IPS DF 19.7 (cell line): Measurements from ENCODE around the gene KDM7A.

Experiments used
- DNase-seq: peaks from one replicate; pipeline ENCODE4 v3.0.0-alpha.2; 2013; ENCODE audit warnings: low read depth, low spot score

Gene KDM7A

GRCh38 chr7:140082770-140083169, 94.0 kb downstream of the KDM7A start:
- no peak for DNase-seq

DNA sequence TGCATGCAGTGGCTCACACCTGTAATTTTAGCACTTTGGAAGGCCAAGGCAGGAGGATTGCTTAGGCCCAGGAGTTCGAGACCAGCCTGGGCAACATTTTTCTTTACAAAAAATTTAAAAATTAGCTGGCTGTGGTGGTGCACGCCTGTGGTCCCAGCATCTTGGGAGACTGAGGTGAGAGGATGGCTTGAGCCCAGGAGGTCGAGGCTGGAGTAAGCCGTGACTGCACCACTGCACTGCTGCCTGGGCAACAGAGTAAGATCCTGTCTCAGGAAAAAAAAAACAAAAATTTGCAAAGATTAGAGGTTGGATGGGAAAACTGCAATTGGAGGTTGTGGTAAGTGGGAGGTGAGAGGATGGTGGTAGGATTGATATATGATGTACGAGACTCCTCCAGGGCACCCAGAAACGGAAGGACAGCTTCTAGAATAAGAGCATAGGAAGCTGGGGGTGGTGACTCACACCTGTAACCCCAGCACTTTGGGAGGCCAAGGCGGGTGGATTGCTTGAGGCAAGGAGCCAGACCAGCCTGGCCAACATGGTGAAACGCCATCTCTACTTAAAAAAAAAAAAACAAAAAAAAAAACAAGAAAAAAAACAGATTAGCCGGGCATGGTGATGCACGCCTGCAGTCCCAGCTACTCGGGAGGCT, 94.9 kb downstream of the KDM7A start:
- DNase-seq = no peak

- DNase-seq = no peak
Observed at GRCh38 chr7:140080919-140081318, 95.9 kb downstream of the KDM7A start.

DNA sequence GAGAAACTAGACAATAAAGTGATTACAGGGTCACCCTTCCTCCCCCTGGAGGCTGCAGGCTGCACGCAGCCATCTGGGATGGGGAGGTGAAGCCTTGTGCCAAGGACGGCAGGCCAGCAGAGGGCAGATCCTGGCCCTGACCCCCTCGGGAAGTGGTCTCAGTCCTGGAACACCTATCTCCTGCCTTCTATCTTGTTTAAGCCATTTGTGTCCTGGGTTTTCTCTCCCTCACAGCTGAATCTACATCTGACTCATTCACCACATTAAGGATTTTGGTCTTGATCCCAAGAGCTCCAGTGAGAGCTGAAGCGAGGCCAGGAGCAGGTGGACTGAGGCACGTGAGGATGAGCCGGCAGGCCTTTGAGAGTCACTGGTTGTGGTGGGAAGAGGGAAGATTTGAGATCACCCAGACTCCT, 97.7 kb downstream of the KDM7A start:
- DNase-seq = peak; percentile 42

DNA sequence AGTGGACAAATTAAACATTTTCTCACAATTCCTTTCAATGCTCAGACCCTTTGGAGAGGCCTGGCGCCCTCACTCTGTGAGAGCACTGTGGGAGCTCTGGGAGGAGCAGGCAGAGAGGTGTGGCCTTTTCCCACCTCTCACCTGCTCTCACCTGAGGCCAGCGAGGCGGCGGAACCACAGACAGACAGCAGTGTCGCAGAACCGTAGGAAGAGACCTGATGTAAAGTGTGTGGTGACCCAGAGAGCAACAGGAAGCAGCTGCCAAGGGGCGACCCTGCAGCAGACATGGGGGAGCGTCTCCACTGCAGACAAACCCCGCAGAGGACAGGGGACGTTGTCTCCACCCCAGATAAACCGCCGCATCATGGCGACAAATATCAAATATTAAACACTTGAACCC, 98.4 kb downstream of the KDM7A start:
- DNase-seq = no peak

GRCh38 chr7:140074780-140075179, 102.0 kb downstream of the KDM7A start:
- no peak for DNase-seq

DNA sequence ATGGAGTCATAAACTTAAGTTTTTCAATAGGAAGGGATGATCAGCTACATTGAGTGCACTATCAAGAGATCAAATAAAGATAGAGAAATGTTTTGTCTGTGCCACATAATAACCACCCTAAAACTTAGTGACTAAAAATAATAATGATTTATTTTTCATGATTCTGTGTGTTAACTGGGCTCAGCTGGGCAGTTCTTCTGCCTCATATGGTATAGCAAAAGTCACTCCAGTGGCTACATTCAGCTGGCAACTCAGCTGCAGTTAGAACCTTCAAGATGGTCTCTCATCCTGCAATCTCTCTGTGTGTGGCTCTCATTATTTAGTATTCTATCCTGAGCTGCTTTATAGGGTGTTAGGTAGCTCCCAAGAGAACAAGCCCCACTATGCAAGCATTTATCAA, 106.2 kb downstream of the KDM7A start:
- no peak for DNase-seq

DNA sequence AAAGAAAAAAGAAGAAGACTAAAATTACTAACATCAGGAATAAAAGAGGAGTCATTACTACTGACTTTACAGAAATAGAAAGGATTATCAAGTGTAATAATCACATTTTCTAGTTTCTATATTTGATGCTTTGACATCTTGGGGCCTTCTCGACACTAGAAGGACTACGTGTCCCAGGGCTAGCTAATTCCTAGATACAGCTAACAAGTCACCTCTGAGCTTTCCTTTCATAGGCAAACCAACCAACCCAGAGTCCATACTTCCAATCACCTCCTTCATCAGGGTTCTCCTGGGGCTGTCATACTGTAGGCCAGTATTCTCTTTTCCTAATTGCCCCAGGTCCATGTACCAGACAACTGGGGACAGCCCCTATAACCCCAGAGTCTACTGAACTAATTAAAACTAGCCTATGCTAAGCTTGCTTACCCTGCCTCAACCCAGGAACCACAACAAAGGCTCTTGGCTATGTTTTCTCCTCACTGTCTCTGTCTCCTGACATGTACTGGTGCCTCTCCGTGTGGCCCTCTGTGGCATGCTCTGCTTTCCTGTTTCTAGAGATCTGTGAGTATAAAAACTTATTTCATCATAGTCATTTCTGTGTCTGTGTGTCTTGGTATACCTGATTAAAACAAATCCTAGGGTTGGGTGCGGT, 107.4 kb downstream of the KDM7A start:
- no peak for DNase-seq

DNA sequence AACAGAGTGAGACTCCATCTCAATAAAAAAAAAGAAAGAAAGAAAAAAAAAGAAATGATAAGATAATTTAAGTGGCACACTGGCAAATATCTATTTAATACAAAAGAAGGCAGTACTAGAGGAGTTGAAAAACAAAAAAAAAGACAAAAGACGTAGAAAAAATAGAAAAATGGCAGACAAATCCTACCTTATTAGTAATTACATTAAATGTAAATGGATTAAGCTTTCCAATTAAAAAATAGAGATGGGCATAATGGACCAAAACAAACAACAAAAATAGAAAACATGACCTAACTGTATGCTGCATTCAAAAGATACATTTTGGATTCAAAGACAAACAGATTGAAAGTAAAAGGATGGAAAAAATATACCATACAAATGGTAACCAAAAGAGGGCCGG, 108.8 kb downstream of the KDM7A start:
- DNase-seq = no peak

GRCh38 chr7:140067052-140067451, 109.7 kb downstream of the KDM7A start:
- no peak for DNase-seq

GRCh38 chr7:140062528-140063299, 114.1 kb downstream of the KDM7A start, which contains the start of gene PARP12:
PARP12 (minus strand) TSS chr7:140062951; CDS start chr7:140062847, 104 bp downstream.
- peak; percentile 15 for DNase-seq

- no peak for DNase-seq
Observed at GRCh38 chr7:140062118-140062527, 114.7 kb downstream of the KDM7A start.

DNA sequence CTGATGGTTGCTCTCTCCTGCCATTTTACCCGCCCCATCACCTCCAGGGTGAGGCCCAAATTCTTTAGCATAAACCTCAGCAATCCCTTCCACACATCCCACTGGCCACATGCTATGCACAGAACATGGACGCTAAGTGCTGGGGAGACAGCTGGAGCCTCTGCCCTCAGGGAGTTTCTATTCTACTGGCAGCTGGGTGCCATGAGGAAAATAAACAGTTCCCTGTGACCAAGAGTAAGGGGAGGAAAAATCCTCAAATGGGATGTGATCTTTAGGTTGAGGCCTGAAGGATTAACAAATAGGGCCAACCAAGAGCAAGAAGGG, 115.2 kb downstream of the KDM7A start:
- no peak for DNase-seq

DNA sequence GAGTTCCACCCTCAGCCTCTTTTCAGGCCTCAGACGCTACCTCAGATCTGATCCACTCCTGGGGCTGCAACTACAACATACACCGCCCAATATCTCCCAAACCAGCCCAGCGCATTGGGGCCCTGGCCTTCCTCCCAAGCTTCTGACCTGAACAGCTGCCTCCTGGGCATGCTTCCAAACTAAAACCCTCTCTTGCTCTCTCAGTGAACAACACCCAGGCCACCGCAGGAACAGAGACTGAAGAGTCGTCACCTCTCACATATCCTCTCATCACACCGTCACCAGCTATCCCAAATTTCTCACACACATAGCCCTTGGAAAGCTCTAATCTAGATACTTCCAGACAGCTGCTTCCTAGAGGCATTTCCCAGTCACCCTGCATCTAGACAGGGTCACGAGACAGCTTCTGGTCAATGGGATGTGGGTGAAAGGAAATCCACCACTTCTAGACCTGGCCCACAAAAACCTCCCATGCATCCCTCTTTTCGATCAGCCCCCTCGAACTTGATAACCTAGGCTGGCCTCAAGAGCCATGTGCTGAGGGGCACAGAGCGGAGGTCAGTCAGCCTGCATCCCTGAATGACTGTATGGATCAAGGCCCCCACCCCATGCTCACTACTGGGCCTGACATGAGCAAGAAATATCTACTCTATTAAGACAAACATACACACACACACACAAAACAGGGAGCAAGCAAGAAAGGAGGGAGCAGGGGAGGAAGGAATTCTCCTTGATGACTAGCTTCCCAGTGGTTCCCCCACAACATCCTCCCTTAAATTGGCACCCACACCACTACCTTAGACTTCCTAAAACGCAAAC, 115.8 kb downstream of the KDM7A start:
- no peak for DNase-seq

- no peak for DNase-seq
Observed at GRCh38 chr7:140060243-140060630, 116.5 kb downstream of the KDM7A start.

- no peak for DNase-seq
Observed at GRCh38 chr7:140059273-140060242, 117.2 kb downstream of the KDM7A start.

GRCh38 chr7:140058517-140058916, 118.3 kb downstream of the KDM7A start:
- no peak for DNase-seq

DNA sequence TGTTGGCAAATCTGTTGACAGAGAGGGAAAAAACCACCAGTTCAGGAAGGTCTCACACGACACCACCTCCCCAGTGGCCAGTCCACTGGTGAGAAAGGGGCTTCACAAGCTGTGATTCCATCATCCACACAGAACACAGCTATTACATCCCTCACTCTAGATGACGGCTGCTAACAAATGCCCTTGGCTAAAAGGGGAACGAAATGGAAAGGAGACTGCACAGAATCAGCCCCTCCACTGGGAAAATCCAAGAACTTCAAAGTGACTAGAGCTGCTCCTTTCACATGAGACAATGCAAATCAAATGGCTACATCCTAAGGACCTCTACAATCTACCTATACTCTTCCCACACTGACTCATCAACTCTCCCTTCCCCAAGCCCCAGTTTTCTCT, 119.6 kb downstream of the KDM7A start:
- no peak for DNase-seq

GRCh38 chr7:140056431-140057142, 120.2 kb downstream of the KDM7A start:
- no peak for DNase-seq

GRCh38 chr7:140055833-140056232, 121.0 kb downstream of the KDM7A start:
- no peak for DNase-seq
